Ecto neural progenitor cell (in vitro differentiated cells): ENCODE measurements around the gene PRKCA.
"Not testable (repeated sequence)": the region's sequence is repeated elsewhere in the genome, so short reads cannot be mapped to it uniquely, and the experiment has no call there.

Experiments used
- DNase-seq: peaks from one replicate; pipeline ENCODE4 v3.0.0-alpha.2; 2018; ENCODE audit warnings: low spot score

PRKCA gene

GRCh38 chr17:66326476-66327047 is 24.1 kb downstream of the PRKCA start:
- no peak for DNase-seq

GRCh38 chr17:66330646-66331037 is 28.2 kb downstream of the PRKCA start:
- DNase-seq = no peak

GRCh38 chr17:66331038-66331816 is 28.8 kb downstream of the PRKCA start:
- DNase-seq = no peak

- no peak for DNase-seq
Measured at GRCh38 chr17:66335797-66336196, 33.4 kb downstream of the PRKCA start.

- DNase-seq = no peak
Measured at GRCh38 chr17:66337268-66337667, 34.9 kb downstream of the PRKCA start.

- DNase-seq = no peak
Measured at GRCh38 chr17:66337866-66338485, 35.6 kb downstream of the PRKCA start.

GRCh38 chr17:66338937-66339336 is 36.5 kb downstream of the PRKCA start:
- no peak for DNase-seq

- DNase-seq = no peak
Measured at GRCh38 chr17:66339561-66339960, 37.1 kb downstream of the PRKCA start.

GRCh38 chr17:66340720-66341119 is 38.3 kb downstream of the PRKCA start:
- DNase-seq = no peak

- DNase-seq = no peak
Measured at GRCh38 chr17:66341462-66341861, 39.0 kb downstream of the PRKCA start.

- DNase-seq = not testable (repeated sequence)
Measured at GRCh38 chr17:66342263-66342662, 39.9 kb downstream of the PRKCA start.

GRCh38 chr17:66343531-66344078 is 41.2 kb downstream of the PRKCA start:
- DNase-seq = no peak

- DNase-seq = no peak
Measured at GRCh38 chr17:66344473-66344872, 42.1 kb downstream of the PRKCA start.

- DNase-seq = no peak
Measured at GRCh38 chr17:66345264-66345663, 42.9 kb downstream of the PRKCA start.

GRCh38 chr17:66345949-66346638 is 43.7 kb downstream of the PRKCA start:
- DNase-seq = not testable (repeated sequence)

GRCh38 chr17:66347661-66348514 is 45.5 kb downstream of the PRKCA start:
- no peak for DNase-seq

GRCh38 chr17:66348584-66349165 is 46.3 kb downstream of the PRKCA start:
- DNase-seq = no peak

- no peak for DNase-seq
Measured at GRCh38 chr17:66349521-66350254, 47.3 kb downstream of the PRKCA start.

GRCh38 chr17:66350576-66350975 is 48.2 kb downstream of the PRKCA start:
- not testable (repeated sequence) for DNase-seq

- DNase-seq = no peak
Measured at GRCh38 chr17:66351033-66351432, 48.6 kb downstream of the PRKCA start.
